Neuron (in vitro differentiated cells): ENCODE measurements around the gene FDX1.
"Not testable (repeated sequence)": the region's sequence is repeated elsewhere in the genome, so short reads cannot be mapped to it uniquely, and the experiment has no call there.

Experiments used
- H2AFZ ChIP-seq: one replicate; pipeline ENCODE4 v1.6.1; 2013; ENCODE audit warnings: low read depth, mild to moderate bottlenecking, inconsistent platforms, low read length, moderate library complexity
- H3K27me3 ChIP-seq: one replicate; pipeline ENCODE4 v1.6.1; 2013; ENCODE audit warnings: low read length; ENCODE audit not compliant: insufficient read depth
- H3K36me3 ChIP-seq: one replicate; pipeline ENCODE4 v1.6.1; 2013; ENCODE audit warnings: low read length; ENCODE audit not compliant: insufficient read depth
- H3K4me1 ChIP-seq: one replicate; pipeline ENCODE4 v1.6.1; 2013; ENCODE audit warnings: low read length; ENCODE audit not compliant: insufficient read depth
- H3K4me3 ChIP-seq: 2 replicates; pipeline ENCODE4 v1.5.1; 2013; ENCODE audit warnings: mild to moderate bottlenecking, low read length, moderate library complexity
- H3K9me3 ChIP-seq: one replicate; pipeline ENCODE4 v1.6.1; 2013; ENCODE audit warnings: low read length

The FDX1 gene, protein sequence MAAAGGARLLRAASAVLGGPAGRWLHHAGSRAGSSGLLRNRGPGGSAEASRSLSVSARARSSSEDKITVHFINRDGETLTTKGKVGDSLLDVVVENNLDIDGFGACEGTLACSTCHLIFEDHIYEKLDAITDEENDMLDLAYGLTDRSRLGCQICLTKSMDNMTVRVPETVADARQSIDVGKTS

GRCh38 chr11:110429731-110430266, at the start of gene FDX1:
Gene FDX1, plus strand, starts transcription at chr11:110429948. Its CDS starts 173 bp downstream, at chr11:110430121.
- Histone ChIP-seq H3K9me3 (no peaks in the 10 kb centered on the region), H2AFZ (peak within 1 kb of the TSS; percentile 89), H3K4me1 (peaks cover 22% of the 10 kb centered on the region), H3K4me3 (peak within 1 kb of the TSS; percentile 94), H3K36me3 (no peaks in the 10 kb centered on the region), H3K27me3 (no peaks in the 10 kb centered on the region)

DNA sequence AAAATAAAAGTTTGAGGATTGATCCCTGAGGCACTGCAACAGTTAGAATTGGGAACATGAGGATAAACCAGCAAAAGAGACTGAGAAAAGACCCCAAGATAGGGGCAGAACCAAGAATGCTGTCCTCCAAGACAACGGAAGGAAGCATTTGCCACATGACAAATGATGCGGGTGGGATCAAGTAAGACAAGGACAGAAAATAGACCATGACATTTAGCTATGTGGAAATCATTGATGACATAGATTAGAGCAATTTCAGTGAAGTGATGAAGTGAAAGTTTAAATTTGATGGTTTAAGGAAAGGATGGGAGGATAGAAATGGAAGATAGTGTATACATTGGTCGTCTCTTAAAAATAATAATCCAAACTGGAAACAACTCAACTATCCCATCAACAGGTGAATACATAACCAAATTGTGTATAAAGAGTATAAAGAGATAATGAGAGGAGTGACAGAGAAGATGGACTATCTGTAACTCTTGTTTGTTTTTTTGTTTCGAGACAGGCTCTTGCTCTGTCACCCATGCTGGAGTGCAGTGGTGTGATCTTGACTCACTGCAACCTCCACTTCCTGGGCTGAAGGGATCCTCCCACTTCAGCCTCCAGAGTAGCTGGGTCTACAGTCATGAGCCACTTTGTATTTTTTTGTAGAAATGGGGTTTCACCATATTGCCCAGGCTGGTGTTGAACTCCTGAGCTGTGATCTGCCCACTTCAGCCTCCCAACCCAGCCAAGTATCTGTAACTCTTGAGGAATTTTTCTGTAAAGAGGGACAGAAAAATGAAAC, 48.7 kb upstream of the FDX1 start:
- no peaks in the 10 kb centered on the region for H3K27me3 ChIP-seq
- H3K36me3 ChIP-seq = no peaks in the 10 kb centered on the region
- H3K4me1 ChIP-seq = peaks cover 3% of the 10 kb centered on the region
- no peak overlapping the region for H3K4me3 ChIP-seq
- no peaks in the 10 kb centered on the region for H3K9me3 ChIP-seq
- no peak overlapping the region for H2AFZ ChIP-seq

DNA sequence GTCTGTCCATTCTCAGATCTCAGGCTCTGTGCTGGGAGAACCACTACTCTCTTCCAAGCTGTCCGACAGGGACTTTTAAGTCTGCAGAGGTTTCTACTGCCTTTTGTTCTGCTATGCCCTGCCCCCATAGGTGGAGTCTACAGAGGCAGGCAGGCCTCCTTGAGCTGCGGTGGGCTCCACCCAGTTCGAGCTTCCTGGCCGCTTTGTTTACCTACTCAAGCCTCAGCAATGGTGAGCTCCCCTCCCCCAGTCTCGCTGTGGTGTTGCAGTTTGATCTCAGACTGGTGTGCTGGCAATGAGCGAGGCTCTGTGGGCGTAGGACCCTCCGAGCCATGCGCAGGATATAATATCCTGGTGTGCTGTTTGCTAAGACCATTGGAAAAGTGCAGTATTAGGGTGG, 41.5 kb upstream of the FDX1 start:
- not testable (repeated sequence) for H3K9me3 ChIP-seq, H3K27me3 ChIP-seq, H2AFZ ChIP-seq, H3K4me1 ChIP-seq, H3K36me3 ChIP-seq, H3K4me3 ChIP-seq

DNA sequence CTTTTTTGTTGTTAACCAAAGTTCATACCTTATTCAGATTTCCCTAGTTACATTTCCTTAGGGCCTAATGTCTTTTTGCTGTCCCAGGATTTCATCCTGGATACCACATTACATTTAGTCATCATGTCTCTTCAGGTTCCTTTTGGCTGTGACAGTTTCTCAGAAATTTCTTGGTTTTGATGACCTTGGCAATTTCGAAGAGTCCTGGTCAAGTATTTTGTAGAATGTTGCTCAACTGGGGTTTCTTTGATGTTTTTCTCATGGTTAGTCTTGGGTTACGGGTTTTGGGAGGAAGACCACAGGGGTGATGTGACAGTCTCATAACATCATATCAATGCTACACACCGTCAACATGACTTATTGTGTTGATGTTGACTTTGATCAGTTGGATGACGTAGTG, 39.8 kb upstream of the FDX1 start:
- Histone ChIP-seq H3K4me3 (no peak overlapping the region), H3K4me1 (no peaks in the 10 kb centered on the region), H3K9me3 (no peaks in the 10 kb centered on the region), H3K27me3 (no peaks in the 10 kb centered on the region), H2AFZ (no peak overlapping the region), H3K36me3 (no peaks in the 10 kb centered on the region)

DNA sequence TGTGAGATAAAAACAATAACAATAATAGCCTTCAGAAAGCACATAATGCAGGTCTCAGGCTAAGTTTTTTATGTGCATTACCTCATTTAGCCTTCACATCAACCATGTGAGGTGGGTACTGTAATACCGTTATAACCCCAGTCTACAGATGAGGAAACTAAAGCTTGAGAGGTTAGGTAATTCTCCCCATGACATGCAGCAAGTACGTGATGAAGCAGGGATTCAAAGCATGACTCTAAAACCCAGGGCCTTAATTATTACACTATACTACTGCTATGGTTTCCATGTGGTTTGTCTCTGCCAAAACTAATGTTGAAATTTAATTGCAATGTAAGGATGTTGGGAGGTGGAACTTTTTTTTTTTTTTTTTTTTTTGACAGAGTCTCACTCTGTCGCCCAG, 37.7 kb upstream of the FDX1 start:
- no peak overlapping the region for H2AFZ ChIP-seq
- no peaks in the 10 kb centered on the region for H3K9me3 ChIP-seq
- no peaks in the 10 kb centered on the region for H3K36me3 ChIP-seq
- no peaks in the 10 kb centered on the region for H3K4me1 ChIP-seq
- no peak overlapping the region for H3K4me3 ChIP-seq
- H3K27me3 ChIP-seq = no peaks in the 10 kb centered on the region

GRCh38 chr11:110397668-110398286, 32.0 kb upstream of the FDX1 start:
- not testable (repeated sequence) for H3K36me3 ChIP-seq, H3K9me3 ChIP-seq, H3K4me1 ChIP-seq, H2AFZ ChIP-seq, H3K27me3 ChIP-seq, H3K4me3 ChIP-seq

DNA sequence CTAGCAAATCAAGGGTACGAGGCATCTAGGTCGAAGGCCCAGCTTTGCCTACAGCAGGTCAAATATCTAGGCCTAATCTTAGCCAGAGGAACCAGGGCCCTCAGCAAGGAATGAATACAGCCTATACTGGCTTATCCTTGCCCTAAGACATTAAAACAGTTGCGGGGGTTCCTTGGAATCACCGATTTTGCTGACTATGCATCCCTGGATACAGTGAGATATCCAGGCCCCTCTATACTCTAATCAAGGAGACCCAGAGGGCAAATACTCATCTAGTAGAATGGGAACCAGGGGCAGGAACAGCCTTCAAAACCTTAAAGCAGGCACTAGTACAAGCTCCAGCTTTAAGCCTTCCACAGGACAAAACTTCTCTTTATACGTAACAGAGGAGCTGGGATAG, 26.2 kb upstream of the FDX1 start:
- H3K9me3 ChIP-seq, H2AFZ ChIP-seq, H3K4me3 ChIP-seq: not testable (repeated sequence)

DNA sequence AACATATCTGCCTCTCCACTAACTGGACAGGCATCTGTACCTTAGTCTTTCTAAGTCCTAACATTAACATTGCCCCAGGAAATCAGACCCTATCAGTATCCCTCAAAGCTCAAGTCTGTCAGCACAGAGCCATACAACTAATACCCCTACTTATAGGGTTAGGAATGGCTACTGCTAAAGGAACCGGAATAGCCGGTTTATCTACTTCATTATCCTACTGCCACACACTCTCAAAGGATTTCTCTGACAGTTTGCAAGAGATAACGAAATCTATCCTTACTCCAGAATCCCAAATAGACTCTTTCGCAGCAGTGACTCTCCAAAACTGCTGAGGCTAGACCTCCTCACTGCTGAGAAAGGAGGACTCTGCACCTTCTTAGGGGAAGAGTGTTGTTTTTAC, 24.1 kb upstream of the FDX1 start:
- not testable (repeated sequence) for H3K9me3 ChIP-seq, H2AFZ ChIP-seq, H3K4me3 ChIP-seq, H3K36me3 ChIP-seq, H3K27me3 ChIP-seq, H3K4me1 ChIP-seq

More for the DNA sequence above, 26.2 kb upstream of the FDX1 start:
- H3K27me3 ChIP-seq, H3K36me3 ChIP-seq, H3K4me1 ChIP-seq: not testable (repeated sequence)

- Histone ChIP-seq H3K4me1 (no peaks in the 10 kb centered on the region), H2AFZ (no peak overlapping the region), H3K36me3 (no peaks in the 10 kb centered on the region), H3K9me3 (no peaks in the 10 kb centered on the region), H3K27me3 (no peaks in the 10 kb centered on the region), H3K4me3 (no peak overlapping the region)
These were observed 22.4 kb upstream of the FDX1 start for GRCh38 chr11:110407315-110407714.

DNA sequence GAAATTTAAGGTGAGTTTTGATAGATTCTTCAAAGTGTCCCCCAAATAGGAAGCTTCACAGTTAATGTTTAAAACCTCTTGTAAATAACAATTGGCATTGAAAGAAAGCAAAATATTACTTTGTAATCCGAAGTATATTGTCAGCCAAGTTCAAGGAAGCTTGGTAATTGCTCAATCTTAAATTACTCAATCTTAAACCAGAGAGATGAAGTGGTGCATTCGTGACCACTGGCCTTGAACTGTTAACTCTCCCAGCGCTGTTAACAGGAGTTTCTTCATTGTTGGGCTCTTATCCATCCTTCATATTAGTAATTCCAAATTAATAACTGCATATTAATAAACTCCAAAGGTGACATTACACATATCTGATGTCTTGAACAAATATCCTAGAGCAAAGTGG, 20.6 kb upstream of the FDX1 start:
- Histone ChIP-seq H3K36me3 (no peaks in the 10 kb centered on the region), H3K27me3 (peaks cover 3% of the 10 kb centered on the region), H2AFZ (no peak overlapping the region), H3K4me1 (no peaks in the 10 kb centered on the region), H3K4me3 (no peak overlapping the region), H3K9me3 (no peaks in the 10 kb centered on the region)

DNA sequence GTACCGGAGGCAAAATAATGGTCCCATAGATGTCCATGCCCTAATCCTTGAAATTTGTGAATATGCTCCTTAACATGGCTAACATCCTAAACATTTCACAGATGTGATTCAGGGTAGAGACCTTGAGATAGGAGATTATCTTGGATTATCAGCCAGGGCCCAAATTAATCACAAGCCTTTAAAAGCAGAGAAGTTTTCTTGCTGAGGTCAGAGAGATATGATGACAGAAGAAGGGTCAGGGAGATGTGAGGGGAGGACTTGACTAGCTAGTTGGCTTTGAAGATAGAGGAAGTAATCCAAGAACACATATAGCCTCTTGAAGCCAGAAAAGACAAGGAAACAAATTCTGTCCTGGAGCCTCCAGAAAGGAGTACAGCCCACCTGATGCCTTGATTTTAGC, 19.1 kb upstream of the FDX1 start:
- Histone ChIP-seq H3K36me3 (no peaks in the 10 kb centered on the region), H3K27me3 (peaks cover 3% of the 10 kb centered on the region), H3K4me1 (no peaks in the 10 kb centered on the region), H3K4me3 (no peak overlapping the region), H2AFZ (no peak overlapping the region), H3K9me3 (no peaks in the 10 kb centered on the region)

- Histone ChIP-seq H3K36me3 (no peaks in the 10 kb centered on the region), H3K9me3 (no peaks in the 10 kb centered on the region), H3K4me3 (no peak overlapping the region), H3K4me1 (no peaks in the 10 kb centered on the region), H3K27me3 (peaks cover 3% of the 10 kb centered on the region), H2AFZ (no peak overlapping the region)
These were observed 14.7 kb upstream of the FDX1 start for GRCh38 chr11:110415081-110415480.

- H3K4me3 ChIP-seq, H3K36me3 ChIP-seq, H2AFZ ChIP-seq, H3K9me3 ChIP-seq, H3K27me3 ChIP-seq, H3K4me1 ChIP-seq: not testable (repeated sequence)
These were observed 8.1 kb upstream of the FDX1 start for GRCh38 chr11:110421658-110422057.
